KOPT-K1 (cell line): ENCODE data around the gene TTC24.
A peak's percentile ranks its signal among the peaks of the same experiment; 100 is the strongest.
"Not testable (repeated sequence)": the region's sequence is repeated elsewhere in the genome, so short reads cannot be mapped to it uniquely, and the experiment has no call there.

Experiments
- H3K27ac ChIP-seq: fragments of 200-600 bp; sonication (generic); 2 replicates; pipeline ENCODE4 v1.5.1; 2016; ENCODE audit warnings: antibody characterized with exemption, mild to moderate bottlenecking, low read depth, low read length; ENCODE audit not compliant: poor library complexity, severe bottlenecking
- H3K36me3 ChIP-seq: fragments of 200-600 bp; sonication (generic); 2 replicates; pipeline ENCODE4 v1.5.1; 2017; ENCODE audit warnings: antibody characterized with exemption, mild to moderate bottlenecking, low read length, moderate library complexity; ENCODE audit not compliant: insufficient read depth
- H3K9me3 ChIP-seq: fragments of 200-600 bp; sonication (generic); 2 replicates; pipeline ENCODE4 v1.5.1; 2017; ENCODE audit warnings: antibody characterized with exemption, low read length, mild to moderate bottlenecking; ENCODE audit not compliant: insufficient read depth, poor library complexity, severe bottlenecking

Gene TTC24

DNA sequence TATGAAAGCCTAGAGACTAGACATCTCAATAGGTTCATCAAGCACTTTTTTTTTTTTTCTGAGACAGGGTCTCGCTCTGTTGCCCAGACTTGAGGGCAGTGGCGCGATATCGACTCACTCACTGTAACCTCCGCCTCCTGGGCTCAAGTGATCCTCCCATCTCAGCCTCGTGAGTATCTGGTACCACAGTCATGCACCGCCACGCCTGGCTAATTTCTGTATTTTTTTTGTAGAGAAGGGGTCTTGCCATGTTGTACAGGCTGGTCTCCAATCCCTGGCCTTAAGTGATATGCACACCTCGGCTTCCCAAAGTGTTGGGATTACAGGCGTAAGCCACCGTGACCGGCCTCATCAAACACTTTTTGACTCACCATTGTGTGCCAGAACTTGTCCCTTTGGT lies 22.4 kb downstream of the TTC24 start:
- Histone ChIP-seq H3K27ac (peak overlapping the region; percentile 72), H3K36me3 (peaks cover 22% of the 10 kb centered on the region), H3K9me3 (no peaks in the 10 kb centered on the region)

DNA sequence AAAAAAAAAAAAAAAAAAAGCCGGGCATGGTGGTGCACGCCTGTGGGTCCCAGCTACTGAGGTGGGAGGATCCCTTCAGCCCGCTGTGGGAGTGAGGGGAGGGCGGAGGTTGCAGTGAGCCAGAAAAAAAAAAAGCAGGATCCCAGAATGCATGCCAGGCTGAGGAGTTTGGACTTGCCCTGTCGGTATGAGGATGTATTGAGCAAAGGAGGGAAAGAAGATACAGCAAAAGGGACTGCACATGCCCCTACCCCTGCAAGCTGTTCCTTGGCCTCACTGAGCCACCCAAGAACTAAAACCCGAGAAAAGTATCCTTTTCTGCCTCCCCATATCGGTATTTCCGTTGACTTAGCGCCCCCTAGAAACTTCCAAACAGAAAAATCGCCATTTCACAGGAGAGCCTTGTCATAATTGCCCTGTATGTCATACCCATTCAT lies 23.1 kb downstream of the TTC24 start:
- Histone ChIP-seq H3K9me3 (no peaks in the 10 kb centered on the region), H3K36me3 (peaks cover 15% of the 10 kb centered on the region), H3K27ac (no peak overlapping the region)

- H3K9me3 ChIP-seq, H3K27ac ChIP-seq, H3K36me3 ChIP-seq: not testable (repeated sequence)
These were observed 27.8 kb downstream of the TTC24 start for GRCh38 chr1:156607344-156607743.

GRCh38 chr1:156608036-156608674 lies 28.6 kb downstream of the TTC24 start:
- Histone ChIP-seq H3K27ac (no peak overlapping the region), H3K9me3 (no peaks in the 10 kb centered on the region), H3K36me3 (no peaks in the 10 kb centered on the region)

GRCh38 chr1:156608981-156609380 lies 29.5 kb downstream of the TTC24 start:
- Histone ChIP-seq H3K27ac (no peak overlapping the region), H3K9me3 (no peaks in the 10 kb centered on the region), H3K36me3 (no peaks in the 10 kb centered on the region)

- H3K27ac ChIP-seq: not testable (repeated sequence)
These were observed 30.5 kb downstream of the TTC24 start for GRCh38 chr1:156610072-156610471.

DNA sequence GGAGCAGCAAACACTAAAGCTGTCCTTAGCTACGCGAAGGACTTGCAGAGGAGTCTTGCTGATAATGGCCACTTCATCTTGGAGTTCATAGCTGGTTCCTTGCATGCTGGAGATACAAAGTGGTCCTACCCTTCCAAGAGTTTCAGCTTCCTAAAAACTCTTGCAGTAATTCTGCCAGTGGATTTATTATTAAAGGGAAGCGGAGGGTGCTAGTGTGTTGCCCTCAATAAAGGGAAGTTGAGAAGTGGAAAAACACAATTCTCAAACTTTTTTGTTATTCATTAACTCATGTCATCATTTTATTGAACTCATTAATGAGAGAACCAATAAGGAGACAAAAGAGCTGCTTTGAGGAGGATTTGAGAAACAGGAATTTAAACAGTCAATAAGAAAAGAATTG lies 33.1 kb downstream of the TTC24 start:
- Histone ChIP-seq H3K36me3 (no peaks in the 10 kb centered on the region), H3K9me3 (no peaks in the 10 kb centered on the region), H3K27ac (no peak overlapping the region)

More at GRCh38 chr1:156610072-156610471, 30.5 kb downstream of the TTC24 start:
- not testable (repeated sequence) for H3K36me3 ChIP-seq, H3K9me3 ChIP-seq

DNA sequence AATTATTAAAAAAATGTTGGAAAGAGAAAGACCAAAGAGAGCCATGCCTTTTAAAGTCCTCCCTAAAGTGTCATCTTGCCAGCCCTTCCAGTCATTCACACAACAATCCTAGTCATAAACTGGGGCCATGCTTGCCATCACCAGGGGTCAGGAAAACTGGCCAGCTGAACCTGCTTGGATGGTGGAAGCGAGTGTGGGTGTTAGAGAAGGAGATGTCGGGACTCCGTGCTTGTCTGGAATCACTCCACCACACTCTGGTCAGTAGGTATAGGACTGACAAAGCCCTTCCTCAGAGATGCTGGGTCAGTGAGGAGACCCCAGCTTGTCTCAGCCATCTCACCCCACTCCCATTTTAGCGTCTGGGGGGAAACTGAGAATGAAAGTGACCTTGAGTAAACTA lies 36.4 kb downstream of the TTC24 start:
- Histone ChIP-seq H3K9me3 (no peaks in the 10 kb centered on the region), H3K27ac (no peak overlapping the region), H3K36me3 (no peaks in the 10 kb centered on the region)

- H3K36me3 ChIP-seq: no peaks in the 10 kb centered on the region
- H3K27ac ChIP-seq: no peak overlapping the region
- H3K9me3 ChIP-seq: no peaks in the 10 kb centered on the region
These were observed 36.9 kb downstream of the TTC24 start for GRCh38 chr1:156616463-156616862.

- no peaks in the 10 kb centered on the region for H3K36me3 ChIP-seq
- no peak within 1 kb of the TSS for H3K27ac ChIP-seq
- H3K9me3 ChIP-seq: no peaks in the 10 kb centered on the region
These were observed 39.5 kb downstream of the TTC24 start, which contains the start of gene HAPLN2 for GRCh38 chr1:156618853-156619581. Gene HAPLN2, plus strand, starts transcription at chr1:156619415. Its CDS starts 4,076 bp downstream, at chr1:156623491.

DNA sequence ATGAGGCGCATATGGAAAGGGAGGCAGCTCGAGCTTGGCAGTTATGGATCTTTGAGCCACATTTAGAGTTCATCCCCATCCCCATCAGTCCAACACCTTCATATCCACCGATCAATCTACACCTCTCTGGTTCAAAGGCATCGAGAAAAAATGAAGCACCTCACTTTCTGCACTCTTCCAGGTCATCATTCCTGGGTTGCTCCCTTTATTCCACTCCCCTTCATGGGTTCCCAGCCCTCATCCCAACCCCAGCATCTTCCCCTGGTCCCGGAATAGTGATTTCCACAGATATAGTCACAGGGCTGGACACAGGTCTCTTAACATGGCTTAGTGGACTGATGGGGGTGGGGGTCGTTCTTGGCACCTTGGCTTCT lies 40.0 kb downstream of the TTC24 start:
- no peaks in the 10 kb centered on the region for H3K36me3 ChIP-seq
- no peaks in the 10 kb centered on the region for H3K9me3 ChIP-seq
- no peak overlapping the region for H3K27ac ChIP-seq

DNA sequence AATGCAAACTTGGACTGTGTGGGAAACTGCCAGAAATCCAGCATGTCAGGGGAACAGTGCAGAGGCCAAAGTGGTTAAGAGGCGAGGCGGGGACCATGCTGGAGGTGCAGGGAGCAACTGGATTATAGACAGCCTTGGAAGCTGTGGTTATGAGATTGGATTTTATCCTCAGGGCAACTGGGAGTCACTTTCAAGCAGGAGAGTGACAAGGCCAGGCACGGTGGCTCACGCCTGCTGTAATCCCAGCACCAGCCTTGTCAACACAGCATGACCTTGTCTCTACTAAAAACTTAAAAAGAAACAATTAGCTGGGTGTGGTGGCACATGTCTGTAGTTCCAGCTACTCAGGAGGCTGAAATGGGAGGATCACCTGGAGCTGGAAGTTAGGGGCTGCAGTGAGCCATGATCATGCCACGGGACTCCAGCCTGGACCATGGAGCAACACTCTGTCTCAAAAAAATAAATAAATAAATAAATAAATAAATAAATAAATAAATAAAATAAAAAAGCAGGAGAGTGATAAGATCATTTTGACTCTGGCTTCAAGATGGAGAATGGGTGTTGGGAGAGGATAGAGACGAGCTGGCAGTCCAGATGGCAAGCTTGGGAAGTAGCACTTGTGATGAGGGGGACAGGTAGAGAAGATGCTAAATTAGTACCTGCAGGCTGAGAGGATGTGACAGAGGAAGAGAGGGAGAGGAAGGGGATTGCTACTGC lies 43.2 kb downstream of the TTC24 start:
- Histone ChIP-seq H3K27ac (no peak overlapping the region), H3K36me3 (no peaks in the 10 kb centered on the region), H3K9me3 (no peaks in the 10 kb centered on the region)

- Histone ChIP-seq H3K27ac (no peak overlapping the region), H3K36me3 (no peaks in the 10 kb centered on the region)
These were observed 44.7 kb downstream of the TTC24 start for GRCh38 chr1:156623946-156624813.

GRCh38 chr1:156624814-156625435 lies 45.4 kb downstream of the TTC24 start:
- Histone ChIP-seq H3K9me3 (no peaks in the 10 kb centered on the region), H3K27ac (no peak overlapping the region), H3K36me3 (no peaks in the 10 kb centered on the region)

More at GRCh38 chr1:156623946-156624813, 44.7 kb downstream of the TTC24 start:
- H3K9me3 ChIP-seq: no peaks in the 10 kb centered on the region
